ENCODE measurements around the gene TTLL5.

The TTLL5 gene

DNA sequence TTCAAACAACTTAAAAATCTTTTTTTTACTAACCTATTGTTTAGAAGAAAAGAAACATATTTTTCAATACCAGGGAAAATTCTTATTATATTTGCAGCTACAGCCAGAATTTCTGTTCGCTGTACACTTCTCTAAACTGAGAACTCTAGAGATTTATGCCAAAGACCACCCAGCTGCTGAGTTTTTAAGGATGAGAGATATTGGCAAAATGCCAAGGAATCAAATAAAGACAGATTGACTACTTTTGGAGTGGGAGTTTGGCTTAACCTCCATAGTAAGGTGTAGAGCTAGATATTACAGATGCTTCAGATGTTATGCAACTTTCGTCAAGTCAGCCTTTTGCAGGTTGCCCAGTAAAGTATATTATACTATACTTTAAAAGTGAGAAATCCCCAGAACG, 71.8 kb downstream of the TTLL5 start:
- DNase-seq (ENCODE audit: low read depth in 2 of 2), result no peak

DNA sequence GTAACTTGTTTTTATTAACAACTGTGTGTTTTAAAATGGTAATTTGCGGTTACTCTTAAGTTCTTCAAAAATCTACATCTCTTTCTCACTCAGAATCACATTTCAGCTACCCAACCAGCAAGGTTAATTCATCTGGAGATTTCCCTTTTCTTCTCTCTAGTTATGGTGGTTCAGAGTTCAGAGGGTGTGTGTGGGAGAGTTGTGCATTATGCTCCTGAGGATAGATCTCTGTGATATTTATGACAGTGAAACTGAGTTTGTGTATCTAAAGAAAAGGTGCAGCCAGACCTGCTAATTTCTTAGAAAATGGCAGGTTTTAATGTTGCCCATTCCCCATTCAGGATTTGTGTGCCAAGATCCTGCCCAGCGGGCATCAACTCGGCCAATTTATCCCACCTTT, 73.8 kb downstream of the TTLL5 start:
- no peak for DNase-seq (ENCODE audit: low read depth in 2 of 2)

DNA sequence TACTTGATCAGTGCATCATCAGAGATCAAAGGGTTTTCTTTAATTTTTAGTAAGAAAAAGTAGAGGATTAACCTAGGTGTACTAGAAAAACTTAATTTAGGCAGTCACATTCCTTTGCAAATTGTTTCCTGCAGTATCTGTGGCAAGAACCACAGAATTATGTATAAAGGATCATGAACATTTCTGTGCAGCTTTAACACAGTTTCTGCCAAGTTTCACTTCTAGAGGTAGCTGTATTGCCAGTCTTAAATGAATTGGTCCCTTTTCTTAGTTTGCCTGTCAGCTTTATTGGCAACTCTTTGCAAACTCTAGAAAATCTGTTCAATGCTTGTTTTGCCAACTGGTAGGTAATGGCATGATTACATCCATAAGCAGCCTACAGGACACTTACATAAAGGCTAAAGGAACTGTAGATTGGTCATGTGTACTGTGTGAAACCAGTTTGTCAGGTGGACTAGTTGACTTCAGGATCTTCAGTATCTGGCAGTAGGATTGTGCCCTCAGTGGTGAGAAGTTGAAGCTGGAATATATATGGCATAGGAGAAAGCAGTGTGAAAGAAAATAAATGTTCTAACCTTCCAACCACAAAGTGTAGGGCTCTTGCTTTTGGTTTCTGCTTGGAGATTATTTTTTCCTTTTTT, 75.9 kb downstream of the TTLL5 start:
- no peak for DNase-seq (ENCODE audit: low read depth in 2 of 2)

DNA sequence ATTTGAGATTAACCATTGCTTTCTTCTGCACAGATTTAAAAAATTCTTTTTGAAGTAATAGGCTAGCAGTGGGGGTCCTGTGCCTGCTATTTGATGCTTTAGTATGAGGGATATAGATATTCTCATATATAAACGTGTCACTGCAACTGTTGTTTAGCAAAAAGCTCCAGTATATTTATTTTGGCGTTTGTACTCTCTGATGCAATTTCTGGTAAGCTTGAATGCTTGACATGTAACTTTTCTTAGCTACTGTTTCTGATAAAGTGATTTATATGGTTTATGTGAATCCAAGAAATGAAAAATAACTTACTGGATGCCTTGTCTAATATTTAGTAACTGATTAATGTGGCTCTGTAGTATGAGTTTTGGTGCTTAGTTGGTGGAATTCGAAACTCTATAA, 77.1 kb downstream of the TTLL5 start:
- no peak for DNase-seq (ENCODE audit: low read depth in 2 of 2)

DNA sequence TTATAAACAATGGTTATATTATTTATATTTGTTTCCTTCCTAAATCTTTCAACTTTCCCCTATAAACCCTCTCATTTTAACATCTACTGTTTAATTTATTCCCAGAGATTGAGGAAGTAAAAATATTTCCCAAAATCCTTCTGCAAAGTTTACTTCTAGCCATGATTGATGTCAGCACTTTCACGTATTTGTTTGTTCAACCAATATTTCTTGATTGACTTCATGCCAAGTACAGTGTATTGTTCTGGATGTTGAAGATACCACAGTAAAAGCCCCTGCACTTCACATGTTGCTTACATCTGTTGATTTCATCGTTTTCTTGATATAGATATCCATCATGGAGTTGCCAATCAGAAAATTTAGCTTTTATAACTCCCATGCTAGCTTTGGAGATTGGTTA, 81.8 kb downstream of the TTLL5 start:
- DNase-seq (ENCODE audit: low read depth in 2 of 2), result no peak

DNA sequence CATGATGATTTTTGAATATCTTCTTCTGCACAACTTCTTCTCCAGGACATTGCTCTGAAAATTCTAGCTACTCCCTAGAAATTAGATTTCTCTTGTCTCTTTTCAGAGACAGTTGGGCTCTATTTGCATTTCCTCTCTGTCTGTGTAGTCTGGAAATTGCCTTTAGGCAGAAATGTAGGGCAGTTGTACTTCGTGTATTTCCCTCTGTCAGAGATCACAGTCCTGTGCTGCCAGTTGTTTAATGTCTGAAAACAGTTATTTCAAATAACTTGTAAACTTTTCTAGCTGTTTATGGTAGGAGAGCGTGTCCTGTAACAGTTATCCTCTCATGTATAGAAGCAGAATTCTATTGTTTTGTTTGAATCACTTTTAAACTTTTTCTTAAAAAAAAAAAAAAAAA, 86.9 kb downstream of the TTLL5 start:
- DNase-seq (ENCODE audit: low read depth in 2 of 2), result no peak

DNA sequence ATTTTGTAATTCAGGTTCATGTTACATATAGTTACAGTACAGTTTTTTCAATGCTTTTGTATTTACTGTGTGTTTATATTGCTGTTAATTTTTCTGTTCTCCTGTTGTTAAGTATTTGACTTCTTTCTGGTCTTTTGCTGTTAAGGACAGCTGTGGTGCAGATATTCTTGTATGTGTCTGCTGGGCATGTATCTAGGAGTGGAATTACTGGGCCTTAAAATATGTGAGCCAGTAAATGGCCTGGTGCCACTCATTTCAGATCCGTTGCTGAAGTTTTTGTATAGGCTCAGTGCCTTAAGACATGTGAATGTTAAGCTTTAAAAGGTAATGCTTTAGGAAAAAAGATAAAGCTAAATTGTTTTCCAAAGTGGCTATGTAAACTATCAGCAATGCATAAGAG, 87.3 kb downstream of the TTLL5 start:
- no peak for DNase-seq (ENCODE audit: low read depth in 2 of 2)

DNA sequence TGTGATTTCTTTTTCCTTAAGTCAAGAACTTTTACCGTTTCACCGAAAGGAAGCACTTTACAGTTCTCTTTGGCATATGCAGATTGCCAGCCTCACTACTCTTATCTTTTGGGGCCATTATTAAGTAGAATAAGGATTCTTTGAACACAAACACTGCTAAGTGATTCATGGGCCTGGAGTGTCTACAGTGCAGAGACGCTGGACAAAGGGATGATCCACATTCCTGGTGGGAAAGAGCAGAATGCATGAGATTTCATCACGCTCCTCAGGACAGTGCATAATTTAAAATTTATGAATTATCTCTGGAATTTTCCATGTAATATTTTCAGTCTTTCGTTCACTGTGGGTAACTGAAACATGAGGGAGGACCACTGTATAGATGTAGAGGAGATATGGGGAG, 90.2 kb downstream of the TTLL5 start:
- DNase-seq (ENCODE audit: low read depth in 2 of 2), result no peak

DNA sequence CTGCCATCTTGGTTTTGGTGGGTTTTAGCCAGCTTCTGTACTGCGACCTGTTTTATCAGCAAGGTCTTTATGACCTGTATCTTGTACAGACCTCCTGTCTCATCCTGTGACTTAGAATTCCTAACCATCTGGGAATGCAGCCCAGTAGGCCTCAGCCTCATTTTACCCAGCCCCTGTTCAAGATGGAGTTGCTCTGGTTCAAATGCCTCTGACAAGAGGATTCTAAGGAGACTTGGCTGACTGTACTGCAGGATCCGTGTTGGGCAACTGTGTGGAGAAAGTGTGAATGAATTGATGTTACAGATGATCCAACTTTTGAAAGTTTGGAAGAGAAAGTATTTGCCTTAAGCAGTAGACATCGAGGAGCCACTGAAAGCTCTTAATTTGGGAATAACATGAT, 91.0 kb downstream of the TTLL5 start:
- DNase-seq (ENCODE audit: low read depth in 2 of 2), result no peak

DNA sequence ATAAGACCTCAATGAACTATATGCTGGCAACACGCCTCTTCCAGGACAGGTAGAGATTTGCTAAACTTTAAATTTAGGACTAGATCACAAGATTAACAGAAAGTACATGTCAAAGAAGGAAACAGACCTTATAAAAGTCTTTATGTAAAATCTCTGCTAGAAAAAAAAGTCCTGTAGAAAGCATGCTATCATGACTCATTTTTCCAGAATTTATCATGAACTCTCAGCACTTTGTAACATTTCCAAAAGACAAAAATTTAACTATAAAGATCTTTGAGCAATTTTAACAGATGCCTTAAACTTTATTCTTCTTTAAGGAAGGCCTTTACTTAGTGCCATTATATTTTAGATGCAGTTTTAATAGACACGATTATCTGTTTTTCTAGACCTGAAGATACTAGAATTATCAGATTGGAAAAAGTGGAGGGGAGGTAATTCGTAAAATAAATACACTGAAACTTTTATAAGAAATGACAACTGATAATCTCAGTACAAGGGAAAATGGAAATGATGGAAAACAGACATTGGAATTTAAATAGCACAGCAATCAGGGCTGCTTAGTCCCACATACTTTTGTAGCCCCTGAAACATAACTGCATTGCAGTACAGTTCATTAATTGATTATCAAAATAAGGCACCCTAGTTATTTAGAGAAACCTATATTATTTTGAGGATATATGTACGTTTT, 92.0 kb downstream of the TTLL5 start:
- DNase-seq (ENCODE audit: low read depth in 2 of 2), result no peak

DNA sequence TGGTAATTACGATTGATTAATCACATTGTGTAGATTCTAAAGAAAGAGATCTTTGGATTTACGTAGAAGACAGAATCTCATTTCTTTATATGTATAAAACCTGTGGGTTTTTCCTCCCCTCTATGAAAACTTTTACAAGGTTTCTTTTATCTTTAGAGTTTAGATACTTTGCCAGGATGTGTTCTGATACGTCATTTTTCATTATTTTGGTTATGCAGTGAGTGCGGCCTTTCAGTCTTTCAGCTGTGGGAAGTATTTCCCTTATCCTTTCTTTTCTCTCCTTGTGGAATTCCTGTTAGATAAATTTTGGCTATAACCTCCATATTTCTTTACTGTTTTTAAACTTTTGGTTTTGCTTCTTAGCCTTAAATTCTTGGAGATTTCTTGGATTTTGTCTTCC, 92.7 kb downstream of the TTLL5 start:
- no peak for DNase-seq (ENCODE audit: low read depth in 2 of 2)

DNA sequence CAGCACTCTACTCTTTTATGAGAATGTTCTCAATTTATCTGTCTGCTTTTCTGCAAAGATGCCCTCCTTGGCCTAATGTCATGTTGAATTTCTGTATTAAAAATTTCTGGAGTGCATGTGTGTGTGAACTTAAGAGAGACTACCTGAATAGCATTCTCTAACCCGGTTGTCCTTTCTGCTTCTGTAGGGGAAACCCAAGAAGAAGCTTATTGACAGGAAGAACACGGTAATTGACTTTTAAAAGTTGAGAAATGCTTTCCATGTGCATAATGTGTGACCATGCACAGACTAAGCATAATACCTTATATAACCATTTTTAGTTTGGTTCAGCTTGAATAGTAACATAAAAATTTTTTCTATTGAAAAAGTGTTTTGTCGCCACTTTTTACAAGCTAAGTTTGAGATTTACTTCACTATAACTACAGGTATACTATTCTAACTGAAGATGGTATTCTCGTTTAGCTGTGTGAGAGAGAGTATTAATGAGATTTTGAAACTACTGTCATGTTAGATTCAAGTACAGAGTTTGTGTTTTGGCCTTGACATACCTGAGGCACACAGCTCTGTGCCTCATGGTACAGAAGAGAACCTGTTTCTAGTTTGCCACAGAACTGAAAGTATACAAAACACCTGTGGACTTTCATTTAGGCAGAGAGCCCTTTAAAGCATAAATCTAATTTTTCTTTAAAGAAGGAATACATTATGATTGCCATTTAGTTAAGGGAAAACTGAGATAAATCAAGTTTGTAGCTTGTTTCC, 96.8 kb downstream of the TTLL5 start:
- no peak for DNase-seq (ENCODE audit: low read depth in 2 of 2)

DNA sequence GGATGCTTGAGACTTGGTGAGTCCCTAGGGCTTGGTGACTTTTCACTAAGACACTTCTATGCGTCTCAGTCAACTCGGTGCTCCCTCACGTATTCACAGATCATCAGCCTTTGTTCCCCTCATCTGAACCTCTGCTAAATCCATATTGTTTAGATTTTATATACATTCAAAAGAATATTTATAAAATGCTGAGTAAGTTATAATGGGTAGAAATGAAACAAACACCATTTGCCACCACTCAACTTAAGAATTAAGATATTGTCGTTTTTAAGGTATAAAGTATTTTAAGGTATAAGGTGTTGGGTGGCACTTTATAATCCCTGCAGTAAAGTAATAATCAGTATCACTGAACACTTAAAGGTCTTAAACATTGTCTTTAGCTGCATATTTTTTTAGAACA, 103.0 kb downstream of the TTLL5 start:
- no peak for DNase-seq (ENCODE audit: low read depth in 2 of 2)

DNA sequence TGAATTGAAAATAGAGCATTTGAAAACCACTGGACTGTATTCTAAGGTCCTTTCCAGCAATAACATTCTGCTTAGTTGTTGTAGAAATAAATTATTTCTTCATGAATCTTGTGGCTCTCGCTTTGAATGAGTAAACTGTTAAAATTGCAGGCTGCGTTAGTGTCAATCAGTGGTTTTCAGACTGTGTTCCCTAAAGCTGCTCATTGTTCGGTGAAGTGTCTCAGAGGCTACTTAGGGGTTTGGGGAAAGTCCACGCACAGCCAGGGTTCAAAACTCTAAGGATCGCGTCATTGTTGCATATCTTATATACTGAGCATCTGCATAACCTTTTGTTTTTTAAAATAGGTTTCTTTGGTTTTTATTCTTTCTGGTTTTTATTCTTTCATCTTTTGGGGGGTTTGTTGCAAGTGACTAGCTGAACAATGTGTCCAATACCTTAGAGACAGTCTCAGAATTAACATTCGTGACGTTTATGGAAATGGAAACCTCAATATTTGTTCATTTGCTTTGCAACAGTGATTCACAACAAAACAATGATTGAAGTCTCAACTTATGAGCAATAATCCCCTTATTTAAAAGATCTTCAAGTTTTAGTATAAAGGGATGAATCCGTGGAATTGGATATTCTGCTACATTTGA, 108.1 kb downstream of the TTLL5 start:
- no peak for DNase-seq (ENCODE audit: low read depth in 2 of 2)

DNA sequence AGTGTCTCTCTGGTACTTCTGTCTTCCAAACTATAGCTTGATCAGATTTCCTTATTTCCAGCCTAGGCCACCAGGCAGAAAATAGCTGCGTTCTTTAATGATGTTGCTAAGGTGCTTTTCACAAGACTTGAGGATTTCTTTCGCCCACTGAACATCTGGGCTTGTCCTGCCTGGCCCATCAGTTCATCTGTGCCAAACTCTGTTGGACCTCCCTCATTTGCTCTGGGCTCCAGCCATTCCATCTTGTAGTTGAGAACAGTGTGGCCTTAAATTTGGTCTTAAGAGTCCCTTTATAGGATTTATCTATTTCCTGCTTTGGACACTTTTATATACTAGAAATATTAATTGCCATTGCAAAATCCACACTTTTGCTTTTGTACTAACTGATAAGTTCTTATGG, 109.6 kb downstream of the TTLL5 start:
- DNase-seq (ENCODE audit: low read depth in 2 of 2), result no peak

DNA sequence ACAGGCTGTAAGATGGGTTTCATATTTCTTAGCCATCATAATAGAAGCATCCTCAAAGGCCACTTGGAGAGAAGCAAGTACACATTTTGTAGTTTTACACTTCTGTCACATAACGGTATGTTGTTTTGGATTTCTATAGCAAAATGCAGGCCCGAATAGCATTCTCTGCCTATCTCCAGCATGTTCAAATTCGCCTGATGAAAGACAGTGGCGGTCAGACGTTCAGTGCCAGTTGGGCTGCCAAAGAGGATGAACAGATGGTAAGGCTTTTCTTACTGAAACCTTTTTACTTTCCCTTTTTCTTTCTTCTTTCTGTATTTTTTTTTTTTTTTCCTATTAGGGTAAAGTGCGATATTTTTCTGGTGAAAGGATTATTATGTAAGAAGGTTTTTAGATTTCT, 110.5 kb downstream of the TTLL5 start:
- no peak for DNase-seq (ENCODE audit: low read depth in 2 of 2)

DNA sequence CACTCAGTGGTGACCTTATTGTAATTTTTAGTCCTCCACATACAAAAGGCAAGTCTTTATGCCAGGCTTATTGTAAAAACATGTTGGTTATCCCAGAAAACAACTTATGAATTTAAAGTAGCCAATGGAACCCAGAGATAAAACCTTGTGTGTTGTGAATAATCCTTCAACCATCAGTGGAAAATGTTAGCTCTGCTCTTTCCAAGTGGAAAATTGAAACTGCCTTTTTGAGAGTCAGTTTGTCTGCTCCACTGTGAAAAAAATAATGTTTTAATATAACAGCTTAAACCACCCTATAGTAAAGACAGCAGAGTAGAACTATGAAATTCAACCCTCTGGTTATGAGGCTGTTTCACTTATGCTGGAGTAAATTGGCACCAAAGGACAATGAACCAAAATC, 112.0 kb downstream of the TTLL5 start:
- no peak for DNase-seq (ENCODE audit: low read depth in 2 of 2)

DNA sequence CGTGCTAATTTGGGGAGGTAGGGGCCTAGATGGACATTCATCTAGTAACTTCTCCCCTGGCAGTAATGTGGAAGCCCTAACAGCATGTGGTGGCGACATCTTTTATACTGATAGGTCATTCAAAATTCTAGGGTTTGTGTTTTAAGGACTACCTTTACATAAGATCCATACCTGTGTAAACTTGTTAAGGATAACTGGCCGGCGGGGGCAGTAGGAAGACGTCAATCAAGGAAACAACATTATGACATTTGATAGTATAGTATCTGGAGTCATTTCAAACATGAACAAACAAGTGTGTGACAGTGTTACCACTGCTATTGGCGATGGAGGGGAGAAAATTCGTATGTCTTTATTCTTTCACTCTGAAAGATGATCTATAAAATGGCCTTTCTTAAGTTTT, 120.0 kb downstream of the TTLL5 start:
- DNase-seq (ENCODE audit: low read depth in 2 of 2), result no peak

DNA sequence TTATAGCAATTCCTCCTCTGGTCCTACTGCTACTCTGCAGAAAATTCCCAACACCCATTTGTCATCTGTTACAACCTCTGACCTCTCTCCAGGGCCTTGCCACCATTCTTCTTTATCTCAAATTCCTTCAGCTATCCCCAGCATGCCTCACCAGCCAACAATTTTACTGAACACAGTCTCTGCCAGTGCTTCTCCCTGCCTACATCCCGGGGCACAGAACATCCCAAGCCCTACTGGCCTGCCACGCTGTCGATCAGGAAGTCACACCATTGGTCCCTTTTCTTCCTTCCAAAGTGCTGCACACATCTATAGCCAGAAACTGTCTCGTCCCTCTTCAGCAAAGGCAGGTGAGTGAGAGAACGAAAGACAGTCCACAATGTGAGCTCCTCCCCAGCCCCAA, 122.1 kb downstream of the TTLL5 start:
- DNase-seq (ENCODE audit: low read depth in 2 of 2), result no peak

DNA sequence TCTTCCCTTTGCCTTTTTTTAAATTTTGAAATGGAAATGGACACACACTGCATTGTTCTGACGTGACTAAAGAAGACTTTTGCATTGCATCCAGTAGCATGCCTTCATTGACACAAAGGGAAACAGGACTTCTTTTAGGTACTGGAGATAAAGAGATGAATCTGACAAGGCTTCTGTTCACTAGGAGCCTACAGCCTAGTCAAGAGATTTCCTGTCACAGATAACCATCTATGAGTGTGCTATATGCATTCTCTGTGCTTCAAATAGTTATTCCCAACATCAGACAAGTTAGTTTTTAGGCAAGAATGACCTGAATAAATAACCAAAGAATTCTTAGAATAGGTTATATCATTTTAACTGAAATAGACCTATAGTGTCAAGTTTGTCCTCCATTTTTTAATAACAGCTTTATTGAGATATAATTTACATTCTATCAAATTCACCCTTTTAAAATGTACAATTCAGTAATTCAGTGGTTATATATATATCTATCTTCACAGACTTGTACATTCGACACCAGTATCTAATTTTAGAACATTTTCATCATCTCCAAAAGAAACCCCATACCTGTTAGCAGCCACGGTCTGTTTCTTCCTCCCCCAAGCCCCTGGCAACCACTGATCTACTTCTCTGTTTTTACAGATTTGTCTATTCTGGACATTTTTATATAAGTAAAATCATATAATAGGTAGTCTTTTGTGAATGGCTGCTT, 122.7 kb downstream of the TTLL5 start:
- DNase-seq (ENCODE audit: low read depth in 2 of 2), result no peak

DNA sequence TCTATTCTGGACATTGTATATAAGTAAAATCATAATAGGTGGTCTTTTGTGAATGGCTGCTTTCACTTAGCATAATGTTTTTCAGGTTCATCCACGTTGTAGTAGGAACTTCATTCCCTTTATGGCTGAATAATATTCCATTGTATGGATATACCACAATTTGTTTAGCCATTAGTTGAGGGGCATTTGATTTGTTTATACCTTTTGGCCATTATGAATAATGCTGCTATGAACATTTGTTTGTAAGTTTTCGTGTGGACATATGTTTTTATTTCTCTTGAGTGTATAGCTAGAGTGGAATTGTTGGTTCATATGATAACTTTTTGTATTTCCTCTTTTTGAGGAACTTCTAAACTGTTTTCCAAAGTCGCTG, 123.3 kb downstream of the TTLL5 start:
- DNase-seq (ENCODE audit: low read depth in 2 of 2), result no peak

DNA sequence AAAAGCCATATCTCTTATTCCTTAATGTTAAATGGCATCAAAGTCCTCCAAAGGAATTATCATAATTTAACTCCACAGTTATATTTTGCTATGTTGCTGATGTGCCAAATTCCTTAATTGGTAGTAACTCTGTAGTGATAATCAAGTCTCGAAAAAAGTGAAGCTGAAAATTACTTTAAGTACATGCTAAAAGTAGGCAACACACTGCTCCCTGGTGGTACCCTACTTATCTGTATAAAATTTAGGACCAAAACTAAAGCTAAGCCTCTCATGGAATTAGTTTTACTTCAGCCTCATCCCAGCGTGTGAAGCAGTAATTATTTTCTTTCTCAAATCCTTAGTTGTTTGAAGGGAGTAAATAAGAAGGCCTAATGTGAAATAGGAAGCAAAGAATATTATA, 132.8 kb downstream of the TTLL5 start:
- DNase-seq (ENCODE audit: low read depth in 2 of 2), result no peak
